Caki2 (cell line): ENCODE data around the gene LAMA4. TPM values are rescaled to one million over a fixed set of nuclear protein-coding genes. Genes with fewer than 3 reads are reported as not detected.

Source experiments
- DNase-seq: peaks from one replicate; pipeline ENCODE4 v3.0.0-alpha.2; 2015; ENCODE audit warnings: low read depth
- in situ Hi-C: cut with HindIII; loops from 2 replicates; pipeline ENCODE4 v1.10.0; 2016; ENCODE audit warnings: low sequenced_read_pairs, low pct_unique_long_range_greater_than_20kb, mixed read lengths
- total RNA-seq: library from RNA; depleted of rRNA; stranded (reverse); fragments of >200 nt; shearing (Covaris generic); gene quantifications from 2 replicates; pipeline ENCODE4 v1.2.3, GENCODE V29; 2014; ENCODE audit warnings: low replicate concordance; rRNA removed

LAMA4 gene
- total RNA-seq, 1 experiment from 2014 or later = 12.4 TPM

DNA sequence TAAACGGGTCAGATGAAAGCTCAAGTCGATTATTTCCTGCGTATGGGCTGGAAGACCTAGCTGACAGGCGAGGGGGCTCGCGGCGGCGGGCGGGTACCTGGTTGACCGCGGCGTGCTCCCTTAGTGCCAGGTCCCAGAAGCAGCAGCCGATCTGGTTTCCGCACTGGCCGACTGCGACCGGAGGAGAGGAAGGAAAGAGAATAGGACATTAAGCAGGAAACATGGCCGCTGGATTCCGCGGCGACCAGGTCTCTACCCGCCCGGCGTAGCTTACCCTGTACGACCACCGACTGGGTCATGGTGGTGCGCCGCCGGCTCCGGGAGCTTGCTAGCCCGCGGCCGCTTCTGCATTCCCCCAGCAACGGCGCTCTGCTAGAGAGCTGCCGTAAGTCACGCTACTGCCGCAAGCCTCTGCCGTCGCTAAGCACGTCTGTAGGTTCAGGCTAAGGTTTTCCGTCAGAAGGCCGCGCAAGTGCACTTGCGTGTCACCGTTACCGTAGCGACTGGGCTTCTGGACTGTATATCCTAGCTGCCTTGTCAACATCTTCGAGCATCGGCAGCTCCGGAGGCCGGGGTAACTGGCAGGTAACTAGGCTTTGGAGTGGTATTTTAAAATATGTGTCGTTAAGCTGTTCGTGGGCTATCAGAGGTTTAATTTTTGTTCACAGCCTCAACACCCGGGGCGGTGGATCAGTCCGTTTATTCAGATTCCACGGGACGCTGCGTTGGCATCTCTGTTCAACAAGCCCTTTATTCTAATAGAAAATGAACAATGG, 167.0 kb downstream of the LAMA4 start, which contains the start of the genes FAM229B and TUBE1:
Gene FAM229B (plus strand): TSS at position 456 of the 776 bp plus-strand sequence. CDS start 11,693 bp downstream, outside the sequence.
Gene TUBE1 (minus strand): TSS at position 347 of the 776 bp plus-strand sequence. CDS start 48 bp downstream, at position 299.
- peak; percentile 84 for DNase-seq
- in situ Hi-C loops = no loop called here

DNA sequence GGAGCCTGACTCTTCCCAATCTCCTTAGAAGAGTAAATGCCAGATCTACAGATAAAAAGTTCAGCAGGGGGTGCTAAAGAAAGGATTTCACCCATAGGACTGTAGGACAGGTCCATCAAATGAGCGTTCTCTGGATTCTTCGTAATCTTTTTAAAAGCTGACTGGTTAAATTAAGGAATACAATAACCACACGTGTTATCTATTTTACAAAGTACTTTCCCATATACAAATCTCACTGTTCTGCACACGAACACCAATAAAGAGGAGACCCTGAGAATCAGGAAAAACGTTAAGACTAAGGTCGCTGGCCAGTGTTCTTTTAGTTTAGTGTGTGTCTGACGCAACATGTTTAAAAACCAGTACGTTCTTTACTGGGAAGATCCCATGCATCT, 167.6 kb downstream of the LAMA4 start:
- DNase-seq = peak; percentile 38
- in situ Hi-C loops = no loop called here

DNA sequence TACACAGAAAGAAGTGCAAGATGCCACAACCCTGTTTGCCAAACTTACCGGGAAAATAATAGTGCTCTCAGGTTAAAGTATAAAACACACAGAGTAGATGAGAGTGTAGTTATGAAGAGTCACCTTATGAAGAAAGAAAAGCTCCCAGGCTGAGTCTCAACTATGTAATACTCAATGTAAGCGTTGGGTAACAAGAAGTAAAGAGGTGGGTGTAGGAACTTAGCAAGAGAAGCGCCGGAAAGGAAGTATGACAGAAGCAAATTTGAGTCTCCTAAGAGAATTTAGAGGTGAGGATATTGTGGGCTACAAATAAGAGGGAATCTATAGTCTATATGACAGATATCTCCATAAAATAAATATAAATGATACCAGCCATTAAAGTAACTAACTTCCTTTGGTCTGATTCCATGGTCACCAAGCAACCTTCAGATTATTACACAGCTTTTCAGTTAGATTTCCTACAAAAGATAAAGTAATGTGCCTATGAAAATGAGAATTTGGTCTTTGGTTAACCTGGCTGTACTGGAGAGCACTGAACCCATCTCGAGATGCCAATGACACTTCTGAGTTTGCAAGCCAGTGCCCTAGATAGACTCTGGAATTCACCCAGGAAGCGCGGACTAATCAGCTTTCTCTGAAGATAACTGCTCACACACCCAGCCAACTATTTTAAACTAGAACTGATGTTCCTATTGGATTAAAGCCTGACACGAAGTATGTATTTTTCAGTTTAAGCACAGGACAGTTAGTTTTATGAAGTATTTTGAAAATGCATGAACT, 168.9 kb downstream of the LAMA4 start:
- in situ Hi-C loops = no loop called here

GRCh38 chr6:112081569-112081968, 172.8 kb downstream of the LAMA4 start:
- in situ Hi-C loops = no loop called here

More for the DNA sequence above, 168.9 kb downstream of the LAMA4 start:
- DNase-seq = no peak

DNA sequence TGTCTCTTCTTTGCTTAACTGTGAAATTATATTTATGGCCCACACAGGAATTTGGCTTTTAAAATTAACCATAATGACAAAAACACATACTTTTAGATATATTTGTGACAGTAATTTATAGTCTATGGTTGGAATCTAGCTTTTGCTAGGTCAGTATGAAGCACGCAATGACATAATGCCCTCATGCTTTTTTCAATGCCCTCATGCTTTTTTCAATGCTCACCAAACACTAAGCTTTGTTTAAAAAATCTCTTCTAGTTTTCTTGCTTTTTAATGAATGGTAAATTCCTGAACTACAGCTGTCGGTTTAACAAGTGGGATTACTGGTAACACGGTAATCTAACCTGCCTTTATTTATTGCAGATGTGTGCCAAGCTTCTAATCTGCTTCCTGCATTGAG, 187.8 kb downstream of the LAMA4 start:
- in situ Hi-C loops = no loop called here
- no peak for DNase-seq

More at GRCh38 chr6:112081569-112081968, 172.8 kb downstream of the LAMA4 start:
- no peak for DNase-seq

- in situ Hi-C loops = no loop called here
- DNase-seq = no peak
Measured at GRCh38 chr6:112065426-112065986, 188.9 kb downstream of the LAMA4 start.

GRCh38 chr6:112062966-112063365, 191.4 kb downstream of the LAMA4 start:
- no peak for DNase-seq
- in situ Hi-C loops = no loop called here

DNA sequence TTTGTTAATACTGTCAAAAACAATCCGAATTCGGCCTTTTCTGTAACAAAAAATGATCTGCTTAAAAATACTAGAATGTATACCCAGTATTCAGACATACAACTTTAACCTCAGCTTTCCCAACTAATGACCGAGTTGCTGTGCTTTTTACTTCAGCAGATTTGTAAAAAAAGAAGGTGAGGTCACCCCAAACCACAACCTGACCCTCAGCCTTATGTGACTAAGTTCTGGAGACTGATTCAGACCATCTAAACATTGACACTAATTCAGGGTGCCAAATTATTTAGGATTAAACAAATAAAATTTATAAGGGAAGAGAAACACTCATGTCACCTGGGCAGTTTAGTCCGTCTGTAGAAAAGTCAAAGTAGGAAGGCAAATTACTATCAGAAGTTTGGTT, 192.8 kb downstream of the LAMA4 start:
- DNase-seq = no peak
- in situ Hi-C loops = no loop called here

Other genes starting within 250 kb of the LAMA4 start
- gene CCN6, start 200.5 kb downstream of the LAMA4 start, total RNA-seq = not detected in 2 replicates
- 18.8 and 31.7 TPM in 2 replicates for gene TUBE1, start 167.1 kb downstream of the LAMA4 start, total RNA-seq
- 13.1 and 14.7 TPM in 2 replicates for gene FAM229B, start 167.0 kb downstream of the LAMA4 start, total RNA-seq
- 0.37 TPM in 1 of 2 replicates, not detected in the other for gene RFPL4B, start 92.8 kb upstream of the LAMA4 start, total RNA-seq